GM23338 (cell line): ENCODE data around the gene INPP5D.

Source experiments
- CTCF ChIP-seq, 2 experiments: fragments of 200-600 bp in 1 of 2; sonication (generic) in 1 of 2; conservative IDR thresholded peaks; 2 replicates each; pipeline versions ENCODE4 v1.5.1 to v1.6.1; 2016 to 2017; ENCODE audit warnings: antibody characterized with exemption in 2 of 2, low read depth in 2 of 2, mild to moderate bottlenecking in 2 of 2, moderate library complexity in 1 of 2
- EZH2phosphoT487 ChIP-seq: fragments of 200-600 bp; sonication (generic); IDR thresholded peaks from one replicate; pipeline ENCODE4 v1.8.1; 2018; ENCODE audit warnings: antibody characterized with exemption; ENCODE audit not compliant: unreplicated experiment
- POLR2AphosphoS5 ChIP-seq: IDR thresholded peaks from 2 replicates; pipeline ENCODE4 v1.6.1; 2016; ENCODE audit warnings: antibody characterized with exemption, low read depth

GRCh38 chr2:233240897-233241296 is 180.8 kb downstream of the INPP5D start:
- TF ChIP-seq POLR2AphosphoS5 (no peak), CTCF (conservative IDR thresholded peaks at IDR 0.05; ENCODE audit: low read depth in 2 of 2) (no peak), EZH2phosphoT487 (no peak)
